Measurements from ENCODE around the gene ZNF316.

- TF ChIP-seq CTCF (IDR thresholded peaks at IDR 0.05) (no peak), POLR2AphosphoS5 (IDR thresholded peaks at IDR 0.05) (no peak), POLR2A (IDR thresholded peaks at IDR 0.05) (no peak)
These were observed 3.2 kb downstream of the ZNF316 start for GRCh38 chr7:6640246-6640721.
